K562 (cell line): Measurements from ENCODE around the gene ACAD10. TPM values are rescaled to one million over a fixed set of nuclear protein-coding genes. Genes with fewer than 3 reads are reported as not detected.

ENCODE experiments used
- ATAC-seq: fragments of 200-7000 bp; cut with Tn5 transposase; 3 replicates; pipeline ENCODE4 v1.9.1; 2020; ENCODE audit warnings: moderate library complexity
- BruUV-seq: library from RNA; stranded (reverse); fragments of 400-500 nt; replicated peaks from 2 replicates; lab custom pipeline; 2021; lab: Mats Ljungman, UMichigan
- CTCF ChIA-PET: fragments of 300-600 bp; formaldehyde crosslinking; extraction: SDS; loops from one replicate; lab custom pipeline; 2021; ENCODE audit warnings: low intra/inter-chr PET ratio; lab: Yijun Ruan, JAX
- POLR2A ChIA-PET: fragments of 300-600, 350-650 bp; sonication (Branson Sonifier 250); formaldehyde crosslinking; extraction: SDS; loops from one replicate; lab custom pipeline; 2021; ENCODE audit warnings: antibody characterized with exemption, inconsistent platforms; lab: Yijun Ruan, JAX
- DNase-seq, 4 experiments: peaks; one replicate each; pipeline versions ENCODE4 v3.0.0 to v3.0.0-alpha.2; 2011 to 2018; ENCODE audit warnings: low spot score in 3 of 4, mixed read lengths in 3 of 4; ENCODE audit errors: extremely low read depth in 1 of 4
- FAIRE-seq: peaks from 2 replicates; lab custom pipeline; 2011; peaks lifted over from hg19 to GRCh38; lab: Jason Lieb, UNC
- H2AFZ ChIP-seq: 2 replicates; pipeline ENCODE4 v1.6.0; 2011; ENCODE audit warnings: low read depth, low read length, control low read depth, inconsistent platforms
- H3K27ac ChIP-seq: fragments of 200-600 bp; 3 replicates; pipeline ENCODE4 v1.8.0; 2011; ENCODE audit warnings: low read depth, mild to moderate bottlenecking, control low read depth, inconsistent platforms, low read length, moderate library complexity, mixed read lengths; ENCODE audit errors: extremely low read depth
- H3K27me3 ChIP-seq, 2 experiments: fragments of 300-600 bp in 1 of 2; 2 replicates in 1 of 2; 3 replicates in 1 of 2; pipeline versions ENCODE4 v1.6.0 to v1.8.0; 2011; ENCODE audit warnings: inconsistent platforms in 2 of 2, low read length in 2 of 2, mild to moderate bottlenecking in 1 of 2, mixed read lengths in 1 of 2, moderate library complexity in 1 of 2; ENCODE audit not compliant: control insufficient read depth in 2 of 2, insufficient read depth in 2 of 2
- H3K36me3 ChIP-seq: fragments of 300-600 bp; 3 replicates; pipeline ENCODE4 v1.8.0; 2011; ENCODE audit warnings: mild to moderate bottlenecking, low read length, inconsistent platforms; ENCODE audit not compliant: control insufficient read depth, insufficient read depth
- H3K4me1 ChIP-seq, 2 experiments: fragments of 200-600 bp in 1 of 2; replicated peaks in 1 of 2; 2 replicates in 1 of 2; 3 replicates in 1 of 2; pipeline versions ENCODE4 v1.5.1 to v1.8.0; 2011; ENCODE audit warnings: inconsistent platforms in 2 of 2, low read length in 2 of 2, mild to moderate bottlenecking in 1 of 2, mixed read lengths in 1 of 2, moderate library complexity in 1 of 2; ENCODE audit not compliant: control insufficient read depth in 2 of 2, insufficient read depth in 2 of 2
- H3K4me2 ChIP-seq: 2 replicates; pipeline ENCODE4 v1.6.1; 2011; ENCODE audit warnings: low read length, control low read depth, inconsistent platforms, mixed read lengths; ENCODE audit not compliant: insufficient read depth
- H3K4me3 ChIP-seq: fragments of 200-600 bp; sonication (generic), shearing (Covaris generic); 2 replicates; pipeline ENCODE4 v1.5.1; 2016; ENCODE audit warnings: control low read depth, inconsistent platforms
- H3K79me2 ChIP-seq: fragments of 200-600 bp; 3 replicates; pipeline ENCODE4 v1.8.0; 2011; ENCODE audit warnings: low read length, inconsistent platforms; ENCODE audit not compliant: control insufficient read depth, insufficient read depth
- H3K9ac ChIP-seq, 2 experiments: 2 replicates each; pipeline versions ENCODE4 v1.6.0 to v1.6.1; 2011; ENCODE audit warnings: low read depth in 2 of 2, low read length in 2 of 2, control low read depth in 1 of 2, inconsistent platforms in 1 of 2, mild to moderate bottlenecking in 1 of 2, mixed read lengths in 1 of 2; ENCODE audit not compliant: insufficient read depth in 1 of 2
- H3K9me1 ChIP-seq: one replicate; pipeline ENCODE4 v1.6.0; 2011; ENCODE audit warnings: inconsistent platforms, mild to moderate bottlenecking, low read length, moderate library complexity; ENCODE audit not compliant: control insufficient read depth, insufficient read depth
- H3K9me3 ChIP-seq: replicated peaks from 2 replicates; pipeline ENCODE4 v1.5.1; 2011; ENCODE audit warnings: low read depth, low read length, inconsistent platforms; ENCODE audit not compliant: control insufficient read depth, insufficient read depth
- H4K20me1 ChIP-seq: replicated peaks from 2 replicates; pipeline ENCODE4 v1.6.1; 2011; ENCODE audit warnings: low read length, inconsistent platforms, mixed read lengths; ENCODE audit not compliant: control insufficient read depth, insufficient read depth
- ATF7 ChIP-seq: fragments of 450-650 bp; IDR thresholded peaks from 2 replicates; pipeline ENCODE4 v1.7.1; 2014; ENCODE audit warnings: mild to moderate bottlenecking, moderate library complexity
- CHD4 ChIP-seq: fragments of 200-600 bp; sonication (generic); IDR thresholded peaks from 3 replicates; pipeline ENCODE4 v1.6.1; 2012; ENCODE audit warnings: low read depth, mild to moderate bottlenecking, mixed read lengths, low read length, inconsistent platforms; ENCODE audit not compliant: insufficient read depth, insufficient replicate concordance, poor library complexity, severe bottlenecking
- FOS ChIP-seq: IDR thresholded peaks from 3 replicates; pipeline ENCODE4 v1.6.1; 2011; ENCODE audit not compliant: insufficient read length; ENCODE audit errors: extremely low read depth
- GTF2B ChIP-seq: IDR thresholded peaks from 2 replicates; pipeline ENCODE4 v1.6.1; 2011; ENCODE audit not compliant: insufficient read length; ENCODE audit errors: extremely low read depth
- HSF4 ChIP-seq: fragments of 250-450 bp; sonication (Bioruptor Pico); IDR thresholded peaks from 2 replicates; pipeline ENCODE4 v2.1.2; 2022; ENCODE audit warnings: mild to moderate bottlenecking, moderate library complexity, borderline replicate concordance
- NKRF ChIP-seq: fragments of 450-650 bp; IDR thresholded peaks from 2 replicates; pipeline ENCODE4 v1.6.1; 2016; ENCODE audit warnings: borderline replicate concordance
- POLR2B ChIP-seq: fragments of 450-650 bp; IDR thresholded peaks from 2 replicates; pipeline ENCODE4 v1.6.1; 2018; ENCODE audit warnings: low read depth; ENCODE audit not compliant: partially characterized antibody
- SIN3A ChIP-seq, 2 experiments: fragments of 150-350 bp in 1 of 2; IDR thresholded peaks; 2 replicates each; pipeline ENCODE4 v1.6.1; 2011 to 2016; ENCODE audit warnings: borderline replicate concordance in 2 of 2, low read depth in 2 of 2, low read length in 2 of 2, mild to moderate bottlenecking in 2 of 2, moderate library complexity in 2 of 2; ENCODE audit not compliant: control insufficient read depth in 1 of 2
- SPI1 ChIP-seq: IDR thresholded peaks from 2 replicates; pipeline ENCODE4 v1.6.1; 2011; ENCODE audit warnings: low read depth, low read length, control low read depth, borderline replicate concordance
- ZBTB34 ChIP-seq: fragments of 250-450 bp; sonication (Bioruptor Pico); IDR thresholded peaks from 2 replicates; pipeline ENCODE4 v1.8.0; 2021; ENCODE audit warnings: mild to moderate bottlenecking, moderate library complexity
- ZKSCAN3 ChIP-seq: fragments of 250-450 bp; sonication (Bioruptor Pico); IDR thresholded peaks from 2 replicates; pipeline ENCODE4 v1.4.0; 2020
- WGBS: fragments of 100-300 bp; shearing (Covaris generic); methylation state at CpG from one replicate; pipeline ENCODE4 v1.1.6; 2016; ENCODE audit warnings: low coverage, mixed read lengths; ENCODE audit not compliant: insufficient coverage; ENCODE audit errors: missing lambda C conversion rate; 5-methylcytosine and 5-hydroxymethylcytosine counted together
- in situ Hi-C: fragments of 300-500 bp; cut with MboI; formaldehyde crosslinking; loops from 4 replicates; pipeline ENCODE4 v1.15.0; 2018; ENCODE audit warnings: inconsistent platforms, mixed read lengths
- intact Hi-C: fragments of 100-400 bp; cut with micrococcal nuclease; formaldehyde crosslinking; loops from 2 replicates; pipeline ENCODE4 v1.14.2; 2022
- polyA plus RNA-seq, 8 experiments: library from polyadenylated mRNA; depleted of rRNA in 4 of 8; stranded (reverse) in 5 of 8; unstranded in 3 of 8; fragments of >200 nt; fragmentation: Nextera tagmentation in 2 of 8; fragmentation: Illumina TruSeq in 1 of 8; extraction: Ambion mirVana in 2 of 8; extraction: Trizol in 1 of 8; gene quantifications; 2 replicates each; pipeline versions ENCODE4 v1.2.1 to v1.2.3, GENCODE V29; 2011 to 2014; ENCODE audit warnings: inconsistent platforms in 1 of 8, missing spikeins in 1 of 8
- total RNA-seq, 7 experiments: library from RNA; depleted of rRNA in 6 of 7; stranded (reverse); fragments of >200 nt in 6 of 7; fragmentation: Illumina TruSeq in 2 of 7; extraction: Trizol in 2 of 7; gene quantifications; 2 replicates each; pipeline versions ENCODE4 v1.2.1 to v1.2.3, GENCODE V29; 2011 to 2021; ENCODE audit warnings: low replicate concordance in 1 of 7

Gene ACAD10
- total and polyA plus RNA-seq, 9 of the 15 experiments (the other 6 are each of a cell fraction or from before 2014, with no cell fraction given): 2.3 to 19.2 (median 12.0) TPM

- TF ChIP-seq ZBTB34 (CRISPR knock-in tag): no peak
- no peak for TF ChIP-seq POLR2B
- no peak for TF ChIP-seq CHD4
- TF ChIP-seq GTF2B: no peak
- no peak for TF ChIP-seq ATF7
- TF ChIP-seq ZKSCAN3 (CRISPR knock-in tag): no peak
These were observed 91.0 kb downstream of the ACAD10 start (continued) for GRCh38 chr12:111776836-111777344.

GRCh38 chr12:111777345-111778045 is 91.6 kb downstream of the ACAD10 start:
- 90% methylated on average over 15 of the region's 16 CpGs for WGBS
- no peak overlapping the region for H2AFZ ChIP-seq
- FAIRE-seq: no peak
- BruUV-seq: no TSS peak
- in situ Hi-C loops: no loop called here
- no peaks in the 10 kb centered on the region for H3K79me2 ChIP-seq
- POLR2A ChIA-PET: interaction anchor here (0.6 to 2.8 kb wide), 2 partner anchors 18 to 37 kb away, joined by 3 to 14 read pairs; no protein-coding TSS in a partner anchor
- no peaks in the 10 kb centered on the region for H4K20me1 ChIP-seq
- peaks cover 28 to 36% of the 10 kb centered on the region in 2 experiments for H3K4me1 ChIP-seq
- H3K9me1 ChIP-seq: no peaks in the 10 kb centered on the region
- peak overlapping the region in 1 of 2 experiments; percentile 59; a peak in 2 of 4 replicates for H3K9ac ChIP-seq
- ATAC-seq: no peak
- H3K4me2 ChIP-seq: no peak overlapping the region
- CTCF ChIA-PET: interaction anchor here (0.5 kb wide), 1 partner anchor 92 kb away, joined by 3 read pairs; no protein-coding TSS in a partner anchor
- no peaks in the 10 kb centered on the region for H3K27me3 ChIP-seq
- H3K36me3 ChIP-seq: peaks cover 3% of the 10 kb centered on the region; the same call in 1 of the 3 replicates
- DNase-seq: no peak
- TF ChIP-seq NKRF: no peak
- TF ChIP-seq HSF4 (CRISPR knock-in tag): no peak
- TF ChIP-seq SPI1: 0 out of 2 replicates have a peak, but pooled peaks have one; percentile 49
- TF ChIP-seq SIN3A (IDR thresholded peaks at IDR 0.05; ENCODE audit: borderline replicate concordance in 2 of 2, control insufficient read depth in 1 of 2, low read depth in 2 of 2, low read length in 2 of 2): no peak
- no peak for TF ChIP-seq FOS
- TF ChIP-seq, all 486 proteins: peak for 1
- intact Hi-C loops: no loop called here
- H3K9me3 ChIP-seq: no peaks in the 10 kb centered on the region; the same call in 1 of the 2 replicates
- no peak overlapping the region for H3K27ac ChIP-seq
- no peak overlapping the region for H3K4me3 ChIP-seq
